ENCODE results near the gene IGFBP7.
A peak's percentile ranks its signal among the peaks of the same experiment; 100 is the strongest.

IGFBP7 gene

DNA sequence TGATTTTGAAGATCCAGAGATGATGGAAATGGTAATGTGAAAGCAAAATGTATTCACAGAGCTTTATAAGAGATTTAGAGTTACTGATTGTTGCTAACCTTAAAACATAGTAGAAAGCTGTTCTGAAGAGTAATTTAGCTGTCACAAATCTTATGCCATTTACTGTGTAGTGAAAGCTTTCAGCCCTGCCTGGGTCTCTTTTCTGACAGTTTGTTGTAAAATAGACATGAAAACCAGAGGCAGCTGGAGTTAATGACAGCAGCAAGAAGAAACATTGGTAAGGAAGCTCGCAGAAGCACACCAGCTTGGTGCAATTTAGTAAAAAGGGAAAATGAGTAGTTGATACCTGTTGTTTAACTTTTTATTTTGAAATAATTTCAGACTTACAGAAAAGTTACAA is 110.4 kb downstream of the IGFBP7 start:
- ChIA-PET CTCF (no interaction called here), POLR2A (interaction anchor here (1.0 kb wide), 1 partner anchor 22 kb away, joined by 3 read pairs; the partner anchor contains the start of gene NOA1)
- TF ChIP-seq ARNT (IDR thresholded peaks at IDR 0.05) (no peak), SUZ12 (IDR thresholded peaks at IDR 0.05) (no peak), SP1 (IDR thresholded peaks at IDR 0.05) (no peak), ZNF384 (IDR thresholded peaks at IDR 0.05) (no peak), HDGF (IDR thresholded peaks at IDR 0.05; ENCODE audit: borderline replicate concordance) (no peak), FOXM1 (IDR thresholded peaks at IDR 0.05; ENCODE audit: borderline replicate concordance) (no peak), L3MBTL2 (conservative IDR thresholded peaks at IDR 0.05) (no peak), FOXK2 (IDR thresholded peaks at IDR 0.05) (no peak), FOXA1 (IDR thresholded peaks at IDR 0.05) (no peak), ELF4 (IDR thresholded peaks at IDR 0.05) (no peak), CTBP1 (IDR thresholded peaks at IDR 0.05; ENCODE audit: borderline replicate concordance) (no peak), LEF1 (IDR thresholded peaks at IDR 0.05; ENCODE audit: borderline replicate concordance) (no peak), NFRKB (IDR thresholded peaks at IDR 0.05) (no peak), TARDBP (IDR thresholded peaks at IDR 0.05) (no peak)
- TF ChIP-seq, protein P1, sequence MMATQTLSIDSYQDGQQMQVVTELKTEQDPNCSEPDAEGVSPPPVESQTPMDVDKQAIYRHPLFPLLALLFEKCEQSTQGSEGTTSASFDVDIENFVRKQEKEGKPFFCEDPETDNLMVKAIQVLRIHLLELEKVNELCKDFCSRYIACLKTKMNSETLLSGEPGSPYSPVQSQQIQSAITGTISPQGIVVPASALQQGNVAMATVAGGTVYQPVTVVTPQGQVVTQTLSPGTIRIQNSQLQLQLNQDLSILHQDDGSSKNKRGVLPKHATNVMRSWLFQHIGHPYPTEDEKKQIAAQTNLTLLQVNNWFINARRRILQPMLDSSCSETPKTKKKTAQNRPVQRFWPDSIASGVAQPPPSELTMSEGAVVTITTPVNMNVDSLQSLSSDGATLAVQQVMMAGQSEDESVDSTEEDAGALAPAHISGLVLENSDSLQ (IDR thresholded peaks at IDR 0.05), result no peak
- no peak for DNase-seq (ENCODE audit: extremely low spot score)

DNA sequence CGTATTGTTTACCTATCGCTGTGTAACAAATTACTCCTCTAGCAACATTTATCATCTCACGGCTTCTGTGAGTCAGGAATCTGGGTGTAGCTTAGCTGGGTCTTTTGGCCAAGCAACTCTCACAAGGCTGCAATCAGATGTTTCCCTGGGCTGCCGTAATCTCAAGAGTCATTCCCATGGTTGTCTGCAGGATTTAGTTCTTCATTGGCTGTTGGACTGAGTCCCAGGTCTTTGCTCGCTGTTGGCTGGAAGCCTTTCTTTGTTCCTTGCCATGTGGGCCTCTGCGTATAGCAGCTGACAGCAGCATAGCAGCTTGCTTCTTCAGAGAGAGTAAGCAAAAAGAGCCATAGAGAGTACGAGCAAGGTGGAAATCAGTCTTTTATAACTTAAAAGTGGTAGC is 114.7 kb downstream of the IGFBP7 start:
- POLR2A ChIA-PET, result interaction anchor here (1.0 kb wide), 1 partner anchor 17 kb away, joined by 3 read pairs; the partner anchor contains the start of gene POLR2B
- no peak for TF ChIP-seq LEF1 (IDR thresholded peaks at IDR 0.05; ENCODE audit: borderline replicate concordance)
- TF ChIP-seq FOXM1 (IDR thresholded peaks at IDR 0.05; ENCODE audit: borderline replicate concordance), result no peak
- TF ChIP-seq, protein P1 (IDR thresholded peaks at IDR 0.05), result no peak
- TF ChIP-seq BHLHE40 (IDR thresholded peaks at IDR 0.05; ENCODE audit: borderline replicate concordance), result no peak
- no peak for TF ChIP-seq CTBP1 (IDR thresholded peaks at IDR 0.05; ENCODE audit: borderline replicate concordance)
- no peak for TF ChIP-seq FOXK2 (IDR thresholded peaks at IDR 0.05)
- no peak for TF ChIP-seq L3MBTL2 (conservative IDR thresholded peaks at IDR 0.05)
- no peak for TF ChIP-seq ARNT (IDR thresholded peaks at IDR 0.05)
- no peak for TF ChIP-seq TARDBP (IDR thresholded peaks at IDR 0.05)
- TF ChIP-seq NFRKB (IDR thresholded peaks at IDR 0.05), result no peak
- no peak for TF ChIP-seq HDGF (IDR thresholded peaks at IDR 0.05; ENCODE audit: borderline replicate concordance)
- no peak for TF ChIP-seq SUZ12 (IDR thresholded peaks at IDR 0.05)
- TF ChIP-seq ELF4 (IDR thresholded peaks at IDR 0.05), result no peak
- CTCF ChIA-PET, result no interaction called here
- DNase-seq (ENCODE audit: extremely low spot score), result no peak

DNA sequence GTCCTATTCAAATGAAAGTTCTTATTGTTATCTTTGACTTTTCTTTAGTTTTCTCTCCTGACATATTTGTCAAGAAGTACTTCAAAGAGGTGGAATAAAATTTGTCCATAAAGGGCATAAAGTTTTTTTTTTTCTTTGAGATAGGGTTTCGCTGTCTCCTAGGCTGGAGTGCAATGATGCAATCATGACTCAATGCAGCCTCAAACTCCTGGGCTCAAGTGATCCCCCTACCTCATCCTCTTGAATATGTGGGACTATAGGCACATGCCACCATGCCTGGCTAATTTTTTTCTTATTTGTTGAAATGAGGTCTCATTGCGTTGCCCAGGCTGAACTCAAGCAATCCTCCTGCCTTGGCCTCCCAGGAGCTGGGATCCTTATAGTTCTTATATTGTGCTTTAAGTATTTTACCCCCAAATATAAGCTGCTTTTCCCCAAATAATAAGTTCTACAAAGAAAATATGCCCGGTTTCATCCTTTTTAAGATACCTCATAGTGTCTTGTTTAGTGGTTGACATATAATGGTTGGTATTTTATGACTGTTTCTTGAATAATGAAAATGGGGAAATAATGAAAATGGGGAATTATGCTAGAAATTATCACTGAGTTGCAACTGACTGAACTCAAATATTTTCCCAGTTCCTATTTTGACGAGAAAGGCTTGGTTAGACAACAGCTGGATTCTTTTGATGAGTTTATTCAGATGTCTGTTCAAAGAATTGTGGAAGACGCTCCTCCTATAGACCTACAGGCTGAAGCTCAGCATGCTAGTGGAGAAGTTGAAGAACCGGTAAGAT is 119.9 kb downstream of the IGFBP7 start:
- no peak for TF ChIP-seq LEF1 (IDR thresholded peaks at IDR 0.05; ENCODE audit: borderline replicate concordance)
- ChIA-PET CTCF (interaction anchor here (1.2 kb wide), 1 partner anchor 12 kb away, joined by 3 read pairs; the partner anchor contains the start of gene POLR2B), POLR2A (interaction anchor here (4.8 kb wide), 1 partner anchor 12 kb away, joined by 46 read pairs; the partner anchor contains the start of genes NOA1 and POLR2B)
- DNase-seq (ENCODE audit: extremely low spot score), result no peak

GRCh38 chr4:56986952-56987351 is 123.2 kb downstream of the IGFBP7 start:
- ChIA-PET CTCF (no interaction called here), POLR2A (no interaction called here)
- no peak for TF ChIP-seq ZNF384 (IDR thresholded peaks at IDR 0.05)
- TF ChIP-seq BHLHE40 (IDR thresholded peaks at IDR 0.05; ENCODE audit: borderline replicate concordance), result no peak
- no peak for TF ChIP-seq FOXM1 (IDR thresholded peaks at IDR 0.05; ENCODE audit: borderline replicate concordance)
- no peak for TF ChIP-seq CTBP1 (IDR thresholded peaks at IDR 0.05; ENCODE audit: borderline replicate concordance)
- no peak for TF ChIP-seq ELF4 (IDR thresholded peaks at IDR 0.05)
- no peak for TF ChIP-seq SUZ12 (IDR thresholded peaks at IDR 0.05)
- DNase-seq (ENCODE audit: extremely low spot score), result no peak

DNA sequence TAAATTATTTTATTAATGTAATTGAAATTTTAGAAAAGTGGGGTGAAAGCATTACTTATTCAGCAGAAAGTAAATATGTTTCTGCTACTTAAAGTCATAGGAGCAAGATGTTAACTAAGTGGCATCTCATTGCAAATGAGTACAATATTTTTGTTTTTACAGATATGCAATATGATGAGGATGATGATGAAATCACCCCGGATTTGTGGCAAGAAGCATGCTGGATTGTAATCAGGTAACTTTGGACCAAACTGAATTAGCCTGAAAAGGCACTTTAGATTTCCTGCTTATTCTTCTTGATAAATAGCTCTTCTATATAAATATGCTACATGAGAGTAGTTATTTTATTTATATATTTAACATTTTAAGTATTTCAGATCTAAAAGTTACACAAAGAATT is 124.0 kb downstream of the IGFBP7 start:
- ChIA-PET POLR2A (no interaction called here), CTCF (no interaction called here)
- TF ChIP-seq FOXK2 (IDR thresholded peaks at IDR 0.05) (no peak), ZNF384 (IDR thresholded peaks at IDR 0.05) (no peak), HDGF (IDR thresholded peaks at IDR 0.05; ENCODE audit: borderline replicate concordance) (no peak), FOXA1 (IDR thresholded peaks at IDR 0.05) (no peak), ELF4 (IDR thresholded peaks at IDR 0.05) (no peak), BHLHE40 (IDR thresholded peaks at IDR 0.05; ENCODE audit: borderline replicate concordance) (no peak), SUZ12 (IDR thresholded peaks at IDR 0.05) (no peak), FOXM1 (IDR thresholded peaks at IDR 0.05; ENCODE audit: borderline replicate concordance) (no peak), LEF1 (IDR thresholded peaks at IDR 0.05; ENCODE audit: borderline replicate concordance) (no peak), NFRKB (IDR thresholded peaks at IDR 0.05) (no peak), CTBP1 (IDR thresholded peaks at IDR 0.05; ENCODE audit: borderline replicate concordance) (no peak), SP1 (IDR thresholded peaks at IDR 0.05) (no peak), L3MBTL2 (conservative IDR thresholded peaks at IDR 0.05) (no peak), ARNT (IDR thresholded peaks at IDR 0.05) (no peak), TARDBP (IDR thresholded peaks at IDR 0.05) (no peak)
- TF ChIP-seq, protein P1 (IDR thresholded peaks at IDR 0.05), result no peak
- DNase-seq (ENCODE audit: extremely low spot score), result no peak

- no peak for DNase-seq (ENCODE audit: extremely low spot score)
- TF ChIP-seq, protein P1 (IDR thresholded peaks at IDR 0.05), result 0 out of 2 replicates have a peak, but pooled peaks have one; percentile 38
- no peak for TF ChIP-seq FOXM1 (IDR thresholded peaks at IDR 0.05; ENCODE audit: borderline replicate concordance)
- TF ChIP-seq HDGF (IDR thresholded peaks at IDR 0.05; ENCODE audit: borderline replicate concordance), result no peak
- ChIA-PET POLR2A (no interaction called here), CTCF (interaction anchor here (0.7 kb wide), 1 partner anchor 22 kb away, joined by 4 read pairs; no protein-coding TSS in a partner anchor)
Observed at GRCh38 chr4:56981795-56982201, 128.4 kb downstream of the IGFBP7 start.
